HG03103 (cell line): ENCODE data around the gene TIAM1.
A peak's percentile ranks its signal among the peaks of the same experiment; 100 is the strongest.

ENCODE experiments used
- ATAC-seq: cut with Tn5 transposase; IDR thresholded peaks from one replicate; pipeline ENCODE4 v1.9.1; 2021; ENCODE audit warnings: low read depth; ENCODE audit not compliant: unreplicated experiment

The TIAM1 gene

GRCh38 chr21:31220575-31220974 is 123.5 kb downstream of the TIAM1 start:
- no peak for ATAC-seq

GRCh38 chr21:31218830-31219608 is 125.0 kb downstream of the TIAM1 start:
- no peak for ATAC-seq

- no peak for ATAC-seq
Measured at GRCh38 chr21:31216206-31216605, 127.9 kb downstream of the TIAM1 start.

- ATAC-seq, result no peak
Measured at GRCh38 chr21:31213787-31214186, 130.3 kb downstream of the TIAM1 start.

- ATAC-seq, result no peak
Measured at GRCh38 chr21:31211836-31212235, 132.2 kb downstream of the TIAM1 start.

GRCh38 chr21:31205412-31205811 is 138.6 kb downstream of the TIAM1 start:
- ATAC-seq, result no peak

- ATAC-seq, result no peak
Measured at GRCh38 chr21:31204801-31205200, 139.3 kb downstream of the TIAM1 start.

- ATAC-seq, result no peak
Measured at GRCh38 chr21:31203431-31204054, 140.5 kb downstream of the TIAM1 start.

GRCh38 chr21:31201548-31201947 is 142.5 kb downstream of the TIAM1 start:
- ATAC-seq, result peak; percentile 78

- ATAC-seq, result peak; percentile 23
Measured at GRCh38 chr21:31201144-31201543, 142.9 kb downstream of the TIAM1 start.

GRCh38 chr21:31198575-31198974 is 145.5 kb downstream of the TIAM1 start:
- ATAC-seq, result no peak

- ATAC-seq, result no peak
Measured at GRCh38 chr21:31196724-31197123, 147.3 kb downstream of the TIAM1 start.

- peak; percentile 66 for ATAC-seq
Measured at GRCh38 chr21:31195334-31196015, 148.6 kb downstream of the TIAM1 start.

GRCh38 chr21:31194510-31195293 is 149.4 kb downstream of the TIAM1 start:
- ATAC-seq, result no peak

- no peak for ATAC-seq
Measured at GRCh38 chr21:31193761-31194160, 150.3 kb downstream of the TIAM1 start.

GRCh38 chr21:31191553-31191952 is 152.5 kb downstream of the TIAM1 start:
- no peak for ATAC-seq

GRCh38 chr21:31190516-31190915 is 153.5 kb downstream of the TIAM1 start:
- ATAC-seq, result no peak

GRCh38 chr21:31187499-31187898 is 156.6 kb downstream of the TIAM1 start:
- no peak for ATAC-seq

- ATAC-seq, result no peak
Measured at GRCh38 chr21:31186916-31187315, 157.1 kb downstream of the TIAM1 start.

- no peak for ATAC-seq
Measured at GRCh38 chr21:31185663-31186062, 158.4 kb downstream of the TIAM1 start.

- no peak for ATAC-seq
Measured at GRCh38 chr21:31184876-31185275, 159.2 kb downstream of the TIAM1 start.
